KMS-11 (cell line): ENCODE data around the gene NRIP2.
"Not testable (repeated sequence)": the region's sequence is repeated elsewhere in the genome, so short reads cannot be mapped to it uniquely, and the experiment has no call there.

Experiments
- H2AFZ ChIP-seq: fragments of 200-600 bp; sonication (generic); 2 replicates; pipeline ENCODE4 v1.6.1; 2016; ENCODE audit warnings: antibody characterized with exemption, mixed run types, low read depth
- H3K27ac ChIP-seq: fragments of 200-600 bp; sonication (generic); 2 replicates; pipeline ENCODE4 v1.6.1; 2016; ENCODE audit warnings: mild to moderate bottlenecking, mixed run types
- H3K27me3 ChIP-seq: fragments of 200-600 bp; sonication (generic); 2 replicates; pipeline ENCODE4 v1.6.1; 2017; ENCODE audit warnings: mild to moderate bottlenecking, low read depth, mixed run types, moderate library complexity; ENCODE audit not compliant: insufficient read depth
- H3K36me3 ChIP-seq: fragments of 200-600 bp; sonication (generic); 2 replicates; pipeline ENCODE4 v1.6.1; 2017; ENCODE audit warnings: mild to moderate bottlenecking, mixed run types; ENCODE audit not compliant: insufficient read depth
- H3K4me1 ChIP-seq: fragments of 200-600 bp; sonication (generic); 2 replicates; pipeline ENCODE4 v1.6.1; 2016; ENCODE audit warnings: mild to moderate bottlenecking, low read depth, mixed run types; ENCODE audit not compliant: poor library complexity, severe bottlenecking
- H3K4me2 ChIP-seq: fragments of 200-600 bp; sonication (generic); 2 replicates; pipeline ENCODE4 v1.7.0; 2016; ENCODE audit warnings: mild to moderate bottlenecking, mixed run types
- H3K4me3 ChIP-seq: fragments of 200-600 bp; sonication (generic); IDR thresholded peaks from 2 replicates; pipeline ENCODE4 v1.6.1; 2017; ENCODE audit warnings: low read depth, low read length, mixed read lengths; ENCODE audit not compliant: insufficient read depth
- H3K79me2 ChIP-seq: fragments of 200-600 bp; sonication (generic); 2 replicates; pipeline ENCODE4 v1.6.1; 2016; ENCODE audit warnings: low read depth, mixed run types; ENCODE audit not compliant: insufficient read depth
- H3K9ac ChIP-seq: fragments of 200-600 bp; sonication (generic); 2 replicates; pipeline ENCODE4 v1.6.1; 2016; ENCODE audit warnings: mild to moderate bottlenecking, mixed run types
- H4K20me1 ChIP-seq: fragments of 200-600 bp; sonication (generic); 2 replicates; pipeline ENCODE4 v1.6.1; 2016; ENCODE audit warnings: mild to moderate bottlenecking, mixed run types; ENCODE audit not compliant: insufficient read depth
- TF ChIP-seq, protein P1 (sequence below): fragments of 200-600 bp; sonication (generic); conservative IDR thresholded peaks from 2 replicates; pipeline ENCODE4 v1.6.1; 2017; ENCODE audit warnings: low read depth, mild to moderate bottlenecking, antibody characterized with exemption, low read length, moderate library complexity, mixed read lengths

The NRIP2 gene

DNA sequence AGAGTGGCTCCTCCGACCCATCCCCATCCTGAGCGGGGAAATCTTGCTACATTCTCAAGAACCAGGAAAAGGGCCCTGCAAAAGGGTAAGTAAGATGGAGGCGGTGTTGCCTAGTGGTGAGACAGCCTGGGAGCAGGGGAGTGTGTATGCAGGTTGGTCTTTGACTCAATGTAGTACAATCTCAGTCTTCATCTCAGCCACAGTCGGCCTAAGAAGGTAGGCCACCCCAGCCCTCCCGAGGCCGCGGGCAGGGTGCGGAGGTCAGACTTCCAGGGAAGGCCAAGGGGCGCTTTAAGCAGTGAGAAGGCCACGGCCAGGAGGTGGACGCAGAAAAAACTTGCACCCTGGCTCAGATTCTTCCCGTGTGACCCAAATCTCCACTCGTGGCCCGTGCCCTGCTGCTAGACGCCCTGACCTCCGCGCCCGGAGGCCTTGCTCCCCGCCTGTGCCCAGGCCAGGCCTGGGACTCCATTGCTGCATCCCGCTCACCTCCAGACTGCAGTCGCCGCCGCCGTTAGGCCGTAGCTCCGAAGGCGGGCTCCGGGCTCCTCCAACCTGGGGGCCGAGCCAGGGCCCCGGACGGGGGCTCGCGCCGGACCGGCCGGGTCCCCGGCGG lies 41.7 kb upstream of the NRIP2 start:
- Histone ChIP-seq H3K4me1 (peaks cover 14% of the 10 kb centered on the region), H3K9ac (peak overlapping the region; percentile 93), H3K79me2 (peaks cover 72% of the 10 kb centered on the region), H3K27ac (peak overlapping the region; percentile 89), H2AFZ (peak overlapping the region; percentile 62), H4K20me1 (no peaks in the 10 kb centered on the region), H3K36me3 (no peaks in the 10 kb centered on the region; the same call in 1 of the 2 replicates), H3K27me3 (no peaks in the 10 kb centered on the region), H3K4me3 (no peak overlapping the region), H3K4me2 (peak overlapping the region; percentile 66)
- TF ChIP-seq, protein P1, sequence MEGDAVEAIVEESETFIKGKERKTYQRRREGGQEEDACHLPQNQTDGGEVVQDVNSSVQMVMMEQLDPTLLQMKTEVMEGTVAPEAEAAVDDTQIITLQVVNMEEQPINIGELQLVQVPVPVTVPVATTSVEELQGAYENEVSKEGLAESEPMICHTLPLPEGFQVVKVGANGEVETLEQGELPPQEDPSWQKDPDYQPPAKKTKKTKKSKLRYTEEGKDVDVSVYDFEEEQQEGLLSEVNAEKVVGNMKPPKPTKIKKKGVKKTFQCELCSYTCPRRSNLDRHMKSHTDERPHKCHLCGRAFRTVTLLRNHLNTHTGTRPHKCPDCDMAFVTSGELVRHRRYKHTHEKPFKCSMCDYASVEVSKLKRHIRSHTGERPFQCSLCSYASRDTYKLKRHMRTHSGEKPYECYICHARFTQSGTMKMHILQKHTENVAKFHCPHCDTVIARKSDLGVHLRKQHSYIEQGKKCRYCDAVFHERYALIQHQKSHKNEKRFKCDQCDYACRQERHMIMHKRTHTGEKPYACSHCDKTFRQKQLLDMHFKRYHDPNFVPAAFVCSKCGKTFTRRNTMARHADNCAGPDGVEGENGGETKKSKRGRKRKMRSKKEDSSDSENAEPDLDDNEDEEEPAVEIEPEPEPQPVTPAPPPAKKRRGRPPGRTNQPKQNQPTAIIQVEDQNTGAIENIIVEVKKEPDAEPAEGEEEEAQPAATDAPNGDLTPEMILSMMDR, result no peak

- not testable (repeated sequence) for H4K20me1 ChIP-seq, H3K27ac ChIP-seq, H2AFZ ChIP-seq, H3K4me3 ChIP-seq, H3K4me2 ChIP-seq, H3K9ac ChIP-seq, H3K27me3 ChIP-seq, H3K4me1 ChIP-seq, H3K36me3 ChIP-seq
- H3K79me2 ChIP-seq, result peaks cover 22% of the 10 kb centered on the region; the same call in 1 of the 2 replicates
Measured at GRCh38 chr12:2868986-2869632, 34.3 kb upstream of the NRIP2 start.

DNA sequence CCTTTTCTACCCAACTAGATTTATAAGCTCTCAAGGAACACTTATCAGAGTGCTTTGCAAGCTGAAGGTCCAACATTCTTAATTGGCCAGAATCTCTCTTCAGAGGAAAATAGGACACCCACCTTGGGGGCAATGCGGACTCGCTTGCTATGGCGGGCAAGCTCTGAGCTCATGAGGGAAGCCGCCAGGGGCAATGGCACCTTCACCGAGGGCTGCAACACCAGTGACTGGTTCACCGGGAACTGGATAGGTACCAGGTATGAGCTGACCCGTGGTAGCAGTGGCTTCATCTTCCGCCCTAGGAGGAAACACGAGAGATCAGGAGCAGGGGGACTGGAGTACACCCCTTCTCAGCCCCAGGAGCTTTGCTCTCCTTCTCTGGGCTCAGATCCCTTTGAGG lies 29.4 kb upstream of the NRIP2 start:
- H3K4me2 ChIP-seq, result no peak overlapping the region
- H3K27me3 ChIP-seq, result no peaks in the 10 kb centered on the region
- no peak overlapping the region for H3K27ac ChIP-seq
- no peak overlapping the region for H3K4me3 ChIP-seq
- no peak overlapping the region for H3K9ac ChIP-seq
- no peak overlapping the region for H2AFZ ChIP-seq
- TF ChIP-seq, protein P1, result no peak
- H4K20me1 ChIP-seq, result no peaks in the 10 kb centered on the region
- no peaks in the 10 kb centered on the region for H3K79me2 ChIP-seq
- H3K36me3 ChIP-seq, result peaks cover 10% of the 10 kb centered on the region; the same call in 1 of the 2 replicates
- H3K4me1 ChIP-seq, result no peaks in the 10 kb centered on the region

DNA sequence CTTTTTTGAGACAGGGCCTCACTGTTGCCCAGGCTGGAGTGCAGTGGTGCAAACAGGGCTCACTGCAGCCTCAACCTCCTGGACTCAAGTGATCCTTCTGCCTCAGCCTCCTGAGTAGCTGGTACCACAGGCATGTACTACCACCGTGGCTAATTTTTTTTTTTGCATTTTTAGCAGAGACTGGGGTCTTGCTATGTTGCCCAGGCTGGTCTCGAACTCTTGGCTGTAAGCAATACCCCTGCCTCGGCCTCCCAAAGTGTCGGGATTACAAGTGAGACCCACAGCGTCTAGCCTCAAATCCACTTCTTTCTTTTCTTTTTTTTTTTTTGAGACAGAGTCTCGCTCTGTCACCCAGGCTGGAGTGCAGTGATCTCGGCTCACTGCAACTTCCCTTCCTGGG lies 28.6 kb upstream of the NRIP2 start:
- not testable (repeated sequence) for H3K4me1 ChIP-seq, H3K27ac ChIP-seq, H3K4me3 ChIP-seq, H3K27me3 ChIP-seq, H2AFZ ChIP-seq, H3K36me3 ChIP-seq, H4K20me1 ChIP-seq, H3K79me2 ChIP-seq, H3K9ac ChIP-seq, H3K4me2 ChIP-seq

- TF ChIP-seq, protein P1, result no peak
- peaks cover 10% of the 10 kb centered on the region; the same call in 1 of the 2 replicates for H3K36me3 ChIP-seq
- no peak overlapping the region for H3K27ac ChIP-seq
- no peaks in the 10 kb centered on the region for H3K79me2 ChIP-seq
- H4K20me1 ChIP-seq, result no peaks in the 10 kb centered on the region
- H3K27me3 ChIP-seq, result no peaks in the 10 kb centered on the region
- H3K4me2 ChIP-seq, result no peak overlapping the region
- no peaks in the 10 kb centered on the region for H3K4me1 ChIP-seq
- H2AFZ ChIP-seq, result no peak overlapping the region
- H3K4me3 ChIP-seq, result no peak overlapping the region
- no peak overlapping the region for H3K9ac ChIP-seq
Measured at GRCh38 chr12:2862876-2863275, 28.0 kb upstream of the NRIP2 start.
